ENCODE data around the gene CHD6. TPM values are rescaled to one million over a fixed set of nuclear protein-coding genes. Genes with fewer than 3 reads are reported as not detected.
A peak's percentile ranks its signal among the peaks of the same experiment; 100 is the strongest.

The CHD6 gene
- total and polyA plus RNA-seq, 7 donors, result 2.4 to 40.2 (median 29.9) TPM

- TF ChIP-seq POLR2A (IDR thresholded peaks at IDR 0.05), result no peak
- no peak for TF ChIP-seq CTCF (IDR thresholded peaks at IDR 0.05)
- no peak for TF ChIP-seq EP300 (IDR thresholded peaks at IDR 0.05)
- TF ChIP-seq POLR2AphosphoS5 (IDR thresholded peaks at IDR 0.05), result no peak
- H3K4me3 ChIP-seq, result no peak overlapping the region
- intact Hi-C loops (cut with DNase I), result no loop called here
- peaks cover 0 to 3% (median 0%) of the 10 kb centered on the region in 4 donors for H3K36me3 ChIP-seq
- H3K27ac ChIP-seq, result no peak overlapping the region
- H3K4me1 ChIP-seq, result peaks cover 0 to 24% (median 19%) of the 10 kb centered on the region in 4 donors
- DNase-seq, result no peak
- 25 to 61% methylated on average over 3 of the region's 3 CpGs for WGBS, 2 donors
- H3K9me3 ChIP-seq, result no peaks in the 10 kb centered on the region
- no peaks in the 10 kb centered on the region for H3K27me3 ChIP-seq
These were observed 91.8 kb downstream of the CHD6 start for GRCh38 chr20:41526327-41526726.

GRCh38 chr20:41524980-41525613 lies 93.1 kb downstream of the CHD6 start:
- intact Hi-C loops (cut with DNase I), result no loop called here
- TF ChIP-seq POLR2AphosphoS5 (IDR thresholded peaks at IDR 0.05), result no peak
- no peak for TF ChIP-seq EP300 (IDR thresholded peaks at IDR 0.05)
- no peak for TF ChIP-seq CTCF (IDR thresholded peaks at IDR 0.05)
- no peak for TF ChIP-seq POLR2A (IDR thresholded peaks at IDR 0.05)
- H3K4me3 ChIP-seq, result peak overlapping the region in 1 of 4 donors; percentile 14
- H3K36me3 ChIP-seq, result no peaks in the 10 kb centered on the region
- no peaks in the 10 kb centered on the region for H3K27me3 ChIP-seq
- H3K4me1 ChIP-seq, result peaks cover 0 to 24% (median 19%) of the 10 kb centered on the region in 4 donors
- peak; percentile 73 for DNase-seq
- WGBS, 2 donors, result 16 to 56% methylated on average over 6 of the region's 6 CpGs
- no peak overlapping the region for H3K27ac ChIP-seq
- no peaks in the 10 kb centered on the region for H3K9me3 ChIP-seq

GRCh38 chr20:41523857-41524256 lies 94.3 kb downstream of the CHD6 start:
- intact Hi-C loops (cut with DNase I), result no loop called here
- peaks cover 0 to 24% (median 19%) of the 10 kb centered on the region in 4 donors for H3K4me1 ChIP-seq
- no peaks in the 10 kb centered on the region for H3K36me3 ChIP-seq
- TF ChIP-seq POLR2A (IDR thresholded peaks at IDR 0.05), result no peak
- no peak for TF ChIP-seq POLR2AphosphoS5 (IDR thresholded peaks at IDR 0.05)
- TF ChIP-seq CTCF (IDR thresholded peaks at IDR 0.05), result no peak
- TF ChIP-seq EP300 (IDR thresholded peaks at IDR 0.05), result no peak
- H3K9me3 ChIP-seq, result no peaks in the 10 kb centered on the region
- H3K27me3 ChIP-seq, result no peaks in the 10 kb centered on the region
- no peak overlapping the region for H3K27ac ChIP-seq
- H3K4me3 ChIP-seq, result no peak overlapping the region
- WGBS, 2 donors, result 91 to 93% methylated on average over 5 of the region's 5 CpGs
- DNase-seq, result no peak

GRCh38 chr20:41513829-41514228 lies 104.3 kb downstream of the CHD6 start:
- DNase-seq, result no peak
- H3K4me3 ChIP-seq, result no peak overlapping the region
- H3K27me3 ChIP-seq, result no peaks in the 10 kb centered on the region
- H3K27ac ChIP-seq, result no peak overlapping the region
- H3K36me3 ChIP-seq, result peaks cover 0 to 7% (median 0%) of the 10 kb centered on the region in 4 donors
- H3K4me1 ChIP-seq, result peaks cover 0 to 43% (median 41%) of the 10 kb centered on the region in 4 donors
- no peaks in the 10 kb centered on the region for H3K9me3 ChIP-seq
- 78 to 87% methylated on average over 2 of the region's 2 CpGs for WGBS, 2 donors
- no peak for TF ChIP-seq EP300 (IDR thresholded peaks at IDR 0.05)
- intact Hi-C loops (cut with DNase I), result loop anchor here (5.0 kb wide), 1 partner anchor 178 kb away; no protein-coding TSS in a partner anchor

- no peak overlapping the region for H3K27ac ChIP-seq
- peaks cover 0 to 7% (median 0%) of the 10 kb centered on the region in 4 donors for H3K36me3 ChIP-seq
- H3K4me3 ChIP-seq, result no peak overlapping the region
- H3K4me1 ChIP-seq, result peaks cover 0 to 55% (median 52%) of the 10 kb centered on the region in 4 donors
- 88 to 92% methylated on average over 11 of the region's 11 CpGs for WGBS, 2 donors
- TF ChIP-seq EP300 (IDR thresholded peaks at IDR 0.05) (no peak), POLR2AphosphoS5 (IDR thresholded peaks at IDR 0.05) (no peak), POLR2A (IDR thresholded peaks at IDR 0.05) (no peak), CTCF (IDR thresholded peaks at IDR 0.05) (no peak)
- no peak for DNase-seq
- intact Hi-C loops (cut with DNase I), result loop anchor here (5.0 kb wide), 1 partner anchor 180 kb away; no protein-coding TSS in a partner anchor
- no peaks in the 10 kb centered on the region for H3K27me3 ChIP-seq
- no peaks in the 10 kb centered on the region for H3K9me3 ChIP-seq
These were observed 105.6 kb downstream of the CHD6 start for GRCh38 chr20:41512624-41513023.

Measured in sigmoid colon (tissue), 7 donors.